ENCODE measurements around the gene RSPRY1.
A peak's percentile ranks its signal among the peaks of the same experiment; 100 is the strongest.

The RSPRY1 gene

DNA sequence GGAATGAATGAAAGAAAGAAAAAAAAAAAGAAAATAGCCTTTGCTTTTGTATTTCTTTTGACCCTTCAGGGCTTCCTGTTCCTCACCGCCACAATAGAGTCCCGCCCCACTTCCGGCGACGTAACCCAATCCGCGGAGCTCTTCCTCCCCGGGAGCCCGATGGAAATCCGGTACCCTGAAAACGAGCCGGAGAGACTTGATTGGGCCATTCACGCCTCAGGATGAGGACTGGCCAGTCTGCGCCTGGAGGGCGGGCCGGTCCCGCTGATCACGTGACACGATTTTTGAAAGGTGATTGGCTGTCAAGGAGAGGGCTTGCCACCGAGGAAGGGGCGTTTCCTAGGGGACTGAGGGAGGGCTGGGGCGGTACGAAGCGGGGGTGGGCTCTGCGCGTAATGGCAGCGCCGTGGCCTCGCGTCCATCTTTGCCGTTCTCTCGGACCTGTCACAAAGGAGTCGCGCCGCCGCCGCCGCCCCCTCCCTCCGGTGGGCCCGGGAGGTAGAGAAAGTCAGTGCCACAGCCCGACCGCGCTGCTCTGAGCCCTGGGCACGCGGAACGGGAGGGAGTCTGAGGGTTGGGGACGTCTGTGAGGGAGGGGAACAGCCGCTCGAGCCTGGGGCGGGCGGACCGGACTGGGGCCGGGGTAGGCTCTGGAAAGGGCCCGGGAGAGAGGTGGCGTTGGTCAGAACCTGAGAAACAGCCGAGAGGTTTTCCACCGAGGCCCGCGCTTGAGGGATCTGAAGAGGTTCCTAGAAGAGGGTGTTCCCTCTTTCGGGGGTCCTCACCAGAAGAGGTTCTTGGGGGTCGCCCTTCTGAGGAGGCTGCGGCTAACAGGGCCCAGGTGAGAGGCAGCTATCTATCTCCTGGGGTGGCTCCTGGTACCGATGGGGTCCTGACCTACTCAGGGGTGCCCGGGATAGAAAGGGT is at the start of gene RSPRY1, which contains the start of gene PSME3IP1:
Gene RSPRY1, plus strand, starts transcription at position 385 of the 927 bp plus-strand sequence. CDS start 18,330 bp downstream, outside the sequence.
Gene PSME3IP1, minus strand, starts transcription at position 95 of the 927 bp plus-strand sequence. CDS start 12,185 bp downstream, outside the sequence.
- H3K27ac Mint-ChIP-seq, result peak within 1 kb of the TSS; percentile 92
- H3K9me3 Mint-ChIP-seq, result no peaks in the 10 kb centered on the region
- DNase-seq (ENCODE audit: low spot score), result peak; percentile 99
- no peaks in the 10 kb centered on the region for H3K27me3 Mint-ChIP-seq (ENCODE audit: low read depth)
- peaks cover 34% of the 10 kb centered on the region for H3K4me1 Mint-ChIP-seq (ENCODE audit: low read depth)
- H3K4me3 Mint-ChIP-seq, result peak within 1 kb of the TSS; percentile 99
- H3K36me3 Mint-ChIP-seq (ENCODE audit: low read depth), result peaks cover 12% of the 10 kb centered on the region

DNA sequence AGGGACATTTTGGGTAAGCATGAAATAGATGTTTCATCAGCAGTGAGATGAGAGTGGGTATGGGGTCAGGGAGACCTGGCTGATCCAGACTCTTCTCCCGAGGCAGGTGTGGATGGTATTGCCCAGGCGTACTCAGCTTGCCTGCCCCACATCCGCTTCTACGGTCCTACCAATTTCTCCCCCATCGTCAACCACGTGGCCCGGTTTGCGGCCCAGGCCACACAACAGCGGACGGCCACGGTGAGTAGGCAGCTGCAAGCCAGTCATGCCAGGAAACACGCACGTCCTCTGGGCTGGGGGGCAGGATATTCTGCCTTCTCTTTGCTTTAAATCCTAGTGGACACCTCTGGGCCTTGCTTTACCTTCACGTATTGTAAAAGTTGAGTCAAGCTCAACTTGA is 49.1 kb upstream of the RSPRY1 start:
- Mint-ChIP-seq H3K4me1 (ENCODE audit: low read depth) (peaks cover 25% of the 10 kb centered on the region), H3K27ac (peak overlapping the region; percentile 31), H3K4me3 (no peak overlapping the region), H3K36me3 (ENCODE audit: low read depth) (no peaks in the 10 kb centered on the region), H3K27me3 (ENCODE audit: low read depth) (no peaks in the 10 kb centered on the region), H3K9me3 (no peaks in the 10 kb centered on the region)
- DNase-seq (ENCODE audit: low spot score), result no peak

DNA sequence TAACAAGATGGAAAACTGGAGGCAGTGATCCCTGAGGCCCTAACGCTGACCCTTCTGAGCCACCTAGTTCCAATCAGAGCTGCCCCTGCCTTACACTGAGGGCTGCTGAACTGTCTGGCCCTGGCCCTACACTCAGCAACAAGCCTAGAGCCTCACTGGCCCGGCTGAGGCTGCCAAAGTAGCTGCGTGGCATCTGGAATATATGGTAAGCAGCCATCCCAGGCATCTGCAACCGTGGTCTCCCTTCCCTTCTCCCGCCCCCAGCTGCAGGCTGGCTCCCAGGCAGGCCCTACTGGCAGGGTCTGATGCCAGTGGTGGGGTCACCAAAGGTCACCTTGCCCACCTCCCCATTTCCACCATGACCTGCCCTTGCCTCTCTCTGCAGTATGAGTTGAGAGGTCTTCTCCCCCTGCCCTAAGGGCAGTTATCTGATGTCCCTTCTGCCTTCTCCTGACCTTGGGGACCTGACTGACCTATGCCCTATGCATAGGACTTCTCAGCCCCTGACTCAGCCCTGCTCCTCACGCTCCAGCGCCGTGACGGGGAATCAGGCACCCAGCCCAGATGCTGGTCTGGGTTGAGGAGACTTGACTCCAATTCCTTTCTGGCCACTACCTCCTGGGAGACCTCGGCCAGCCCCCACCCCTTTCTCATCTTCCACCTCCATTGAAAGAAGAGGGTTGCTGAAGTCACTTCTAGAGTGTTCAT is 48.4 kb upstream of the RSPRY1 start:
- Mint-ChIP-seq H3K27ac (peak overlapping the region; percentile 15), H3K27me3 (ENCODE audit: low read depth) (no peaks in the 10 kb centered on the region)

DNA sequence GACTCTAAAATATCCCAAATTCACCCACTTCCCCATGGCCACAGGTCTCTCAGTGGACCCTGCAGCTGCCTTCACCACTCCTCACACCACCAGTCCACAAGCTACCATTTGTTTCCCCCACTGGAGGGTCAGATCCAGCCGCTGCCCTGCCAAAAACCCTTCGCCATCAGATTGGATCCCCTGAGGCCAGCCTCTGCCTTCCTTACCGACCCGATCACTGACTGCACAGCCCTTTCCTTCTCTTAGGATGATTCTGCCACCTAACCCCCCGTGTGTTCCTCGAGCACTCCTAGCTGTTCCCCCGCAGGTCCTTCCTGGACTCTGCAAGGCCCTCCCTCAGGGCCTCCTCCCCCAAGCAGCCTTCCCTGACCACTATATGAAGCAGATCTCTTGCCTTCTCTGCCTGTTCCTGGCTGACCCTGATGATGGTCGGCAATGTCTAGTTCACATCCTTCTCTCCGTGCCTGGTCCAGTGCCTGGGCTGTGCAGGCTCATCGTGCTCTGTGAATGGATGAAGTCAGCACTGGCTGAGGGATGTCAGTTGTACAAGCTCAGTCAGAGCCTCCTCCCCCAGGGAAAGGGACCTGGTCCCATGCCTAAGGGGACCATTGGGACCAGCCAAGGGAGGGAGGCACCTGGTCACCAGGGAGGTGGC is 47.7 kb upstream of the RSPRY1 start:
- H3K4me3 Mint-ChIP-seq, result no peak overlapping the region
- peaks cover 32% of the 10 kb centered on the region for H3K4me1 Mint-ChIP-seq (ENCODE audit: low read depth)
- no peak for DNase-seq (ENCODE audit: low spot score)
- H3K27me3 Mint-ChIP-seq (ENCODE audit: low read depth), result no peaks in the 10 kb centered on the region
- no peaks in the 10 kb centered on the region for H3K9me3 Mint-ChIP-seq
- peak overlapping the region; percentile 15 for H3K27ac Mint-ChIP-seq
- H3K36me3 Mint-ChIP-seq (ENCODE audit: low read depth), result no peaks in the 10 kb centered on the region

More for the DNA sequence above, 48.4 kb upstream of the RSPRY1 start:
- Mint-ChIP-seq H3K36me3 (ENCODE audit: low read depth) (no peaks in the 10 kb centered on the region), H3K4me1 (ENCODE audit: low read depth) (peaks cover 32% of the 10 kb centered on the region), H3K9me3 (no peaks in the 10 kb centered on the region), H3K4me3 (no peak overlapping the region)
- no peak for DNase-seq (ENCODE audit: low spot score)

DNA sequence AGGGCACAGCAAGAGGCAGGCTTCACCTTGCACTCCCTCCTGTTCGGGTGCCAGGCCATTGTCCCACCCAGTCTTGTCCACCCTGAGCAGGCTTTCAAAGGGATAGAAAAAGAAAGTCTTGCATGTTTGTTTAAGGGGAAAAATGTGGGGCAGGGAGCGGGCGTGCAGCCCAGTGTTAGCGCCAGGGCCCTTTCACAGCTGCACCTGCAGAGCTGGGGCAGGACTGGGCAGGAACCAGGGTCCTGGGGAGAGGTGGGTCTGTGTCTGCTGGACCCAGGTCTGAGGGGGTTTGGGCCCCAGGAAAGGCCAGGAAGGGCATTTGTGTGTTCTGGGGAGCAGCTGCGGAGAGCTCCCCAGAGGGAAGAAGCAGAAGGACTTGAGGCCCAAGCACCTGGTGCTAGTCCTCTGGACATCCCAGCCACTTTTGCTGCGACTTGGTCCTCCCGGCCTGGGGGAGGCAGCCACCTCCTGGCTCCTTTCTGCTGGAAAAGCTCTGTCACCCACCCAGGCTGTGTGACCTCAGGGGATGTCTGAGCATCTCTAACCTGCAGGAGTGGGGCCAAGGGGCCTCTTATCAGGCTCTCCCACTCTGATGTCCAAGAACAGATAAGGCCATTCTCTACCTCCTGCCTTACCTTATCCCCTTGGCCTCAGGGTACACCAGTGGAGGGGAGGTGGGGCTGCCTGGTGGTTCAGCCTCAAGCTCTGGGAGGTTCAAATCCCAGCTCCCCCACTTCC is 45.0 kb upstream of the RSPRY1 start:
- no peak for DNase-seq (ENCODE audit: low spot score)
- H3K27ac Mint-ChIP-seq, result peak overlapping the region; percentile 20
- no peaks in the 10 kb centered on the region for H3K9me3 Mint-ChIP-seq
- H3K36me3 Mint-ChIP-seq (ENCODE audit: low read depth), result no peaks in the 10 kb centered on the region
- no peaks in the 10 kb centered on the region for H3K27me3 Mint-ChIP-seq (ENCODE audit: low read depth)
- peaks cover 16% of the 10 kb centered on the region for H3K4me1 Mint-ChIP-seq (ENCODE audit: low read depth)
- no peak overlapping the region for H3K4me3 Mint-ChIP-seq

DNA sequence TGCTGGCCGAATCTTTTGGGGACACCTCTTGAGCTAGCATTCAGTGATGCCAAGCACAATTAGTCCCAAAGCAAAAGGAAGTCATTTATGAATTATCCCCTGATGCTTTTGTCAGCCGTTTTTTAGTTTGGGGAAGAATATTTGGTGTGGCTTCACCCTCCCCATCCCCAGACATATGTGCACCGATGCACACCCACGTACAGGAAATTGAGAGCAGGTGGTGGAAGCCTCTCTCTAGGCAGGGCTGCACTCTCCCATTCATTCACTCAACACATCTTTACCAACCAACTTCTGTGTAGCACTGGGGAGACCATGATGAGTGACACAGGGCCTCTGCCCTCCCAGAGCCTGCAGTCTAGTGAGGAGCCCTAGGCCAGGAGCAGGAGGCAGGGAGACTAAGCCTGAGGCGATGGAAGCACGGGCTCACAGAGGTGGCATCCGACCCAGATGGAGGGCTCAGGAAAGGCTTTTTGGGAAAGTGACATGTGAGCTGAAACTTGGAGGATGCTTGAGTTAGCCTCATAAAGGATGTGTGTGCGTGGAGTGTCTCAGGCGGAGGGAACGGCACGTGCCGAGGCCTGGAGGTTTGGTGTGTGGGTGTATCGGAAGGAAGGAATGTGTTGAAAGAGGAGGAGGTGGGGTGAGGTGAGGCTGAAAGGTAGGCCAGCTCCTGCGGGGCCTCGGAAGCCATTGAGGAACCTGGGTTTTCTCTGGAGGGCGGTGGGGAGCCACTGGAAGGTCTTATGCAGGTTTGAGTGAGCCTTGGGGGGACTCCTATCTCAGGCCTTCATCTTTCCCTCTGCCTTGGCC is 44.1 kb upstream of the RSPRY1 start:
- peak; percentile 22 for DNase-seq (ENCODE audit: low spot score)
- no peaks in the 10 kb centered on the region for H3K9me3 Mint-ChIP-seq
- no peaks in the 10 kb centered on the region for H3K36me3 Mint-ChIP-seq (ENCODE audit: low read depth)
- no peaks in the 10 kb centered on the region for H3K27me3 Mint-ChIP-seq (ENCODE audit: low read depth)
- H3K4me3 Mint-ChIP-seq, result peak overlapping the region; percentile 32
- peak overlapping the region; percentile 55 for H3K27ac Mint-ChIP-seq
- H3K4me1 Mint-ChIP-seq (ENCODE audit: low read depth), result peaks cover 13% of the 10 kb centered on the region

DNA sequence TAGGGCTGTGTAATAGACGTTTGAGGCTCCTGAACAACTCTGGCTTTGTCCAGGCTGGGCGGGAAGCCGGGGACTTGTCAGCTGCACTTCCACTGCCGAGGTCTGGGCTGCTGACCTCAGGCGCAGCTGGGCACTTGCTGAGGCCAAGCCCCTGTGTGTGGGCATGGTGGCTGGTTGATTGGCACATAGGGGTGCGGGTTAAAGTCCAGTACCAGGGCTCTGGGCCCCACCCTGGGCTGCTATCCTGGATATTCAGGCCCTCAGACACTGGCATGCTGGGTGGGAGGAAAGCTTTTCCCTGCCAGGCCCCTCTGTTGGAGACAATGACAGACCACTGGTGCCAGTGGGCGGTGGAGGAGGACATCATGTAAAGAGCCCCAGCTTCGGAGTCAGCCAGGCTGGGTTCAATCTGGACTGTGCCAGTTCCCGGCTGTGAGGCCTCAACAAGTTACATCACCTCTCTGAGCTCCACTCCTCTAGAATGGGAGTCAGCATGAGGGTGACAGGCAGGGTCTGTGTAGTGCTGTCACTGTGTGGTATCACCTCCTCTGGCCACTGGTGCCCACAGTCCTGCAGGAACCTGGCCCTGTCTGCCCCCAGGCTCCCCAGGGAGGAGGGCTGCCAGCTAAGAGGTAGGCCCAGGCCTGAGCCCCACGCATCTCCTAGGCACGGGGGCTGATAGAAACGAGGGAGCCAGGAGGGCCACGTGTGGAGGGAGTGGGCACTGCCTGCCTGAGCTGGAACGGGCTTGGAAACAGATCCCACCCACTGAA is 42.8 kb upstream of the RSPRY1 start:
- H3K36me3 Mint-ChIP-seq (ENCODE audit: low read depth), result no peaks in the 10 kb centered on the region
- no peaks in the 10 kb centered on the region for H3K27me3 Mint-ChIP-seq (ENCODE audit: low read depth)
- DNase-seq (ENCODE audit: low spot score), result no peak
- H3K9me3 Mint-ChIP-seq, result no peaks in the 10 kb centered on the region
- H3K4me1 Mint-ChIP-seq (ENCODE audit: low read depth), result peaks cover 16% of the 10 kb centered on the region
- H3K27ac Mint-ChIP-seq, result no peak overlapping the region
- no peak overlapping the region for H3K4me3 Mint-ChIP-seq

DNA sequence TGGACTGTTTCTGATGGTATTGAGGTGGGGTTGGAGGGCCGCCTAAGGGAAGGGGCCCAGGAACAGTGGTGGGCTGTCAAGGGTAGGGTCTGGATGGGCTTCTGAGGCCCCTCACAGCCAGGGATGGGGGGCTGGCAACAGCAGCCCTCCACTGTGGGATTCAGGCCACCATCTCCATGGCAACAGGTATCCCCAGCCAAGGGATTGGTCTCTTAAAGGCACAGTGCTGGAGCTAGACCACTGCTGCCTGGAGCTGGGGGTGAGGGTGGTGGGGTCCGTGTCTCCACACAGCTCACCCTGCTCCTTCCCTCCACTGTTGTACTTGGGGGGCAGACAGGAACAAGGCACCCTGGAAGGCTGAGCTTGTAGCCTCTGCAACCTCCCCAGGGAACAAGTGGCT is 42.1 kb upstream of the RSPRY1 start:
- Mint-ChIP-seq H3K4me1 (ENCODE audit: low read depth) (peaks cover 16% of the 10 kb centered on the region), H3K27me3 (ENCODE audit: low read depth) (no peaks in the 10 kb centered on the region), H3K27ac (no peak overlapping the region), H3K36me3 (ENCODE audit: low read depth) (no peaks in the 10 kb centered on the region), H3K4me3 (no peak overlapping the region), H3K9me3 (no peaks in the 10 kb centered on the region)
- no peak for DNase-seq (ENCODE audit: low spot score)

DNA sequence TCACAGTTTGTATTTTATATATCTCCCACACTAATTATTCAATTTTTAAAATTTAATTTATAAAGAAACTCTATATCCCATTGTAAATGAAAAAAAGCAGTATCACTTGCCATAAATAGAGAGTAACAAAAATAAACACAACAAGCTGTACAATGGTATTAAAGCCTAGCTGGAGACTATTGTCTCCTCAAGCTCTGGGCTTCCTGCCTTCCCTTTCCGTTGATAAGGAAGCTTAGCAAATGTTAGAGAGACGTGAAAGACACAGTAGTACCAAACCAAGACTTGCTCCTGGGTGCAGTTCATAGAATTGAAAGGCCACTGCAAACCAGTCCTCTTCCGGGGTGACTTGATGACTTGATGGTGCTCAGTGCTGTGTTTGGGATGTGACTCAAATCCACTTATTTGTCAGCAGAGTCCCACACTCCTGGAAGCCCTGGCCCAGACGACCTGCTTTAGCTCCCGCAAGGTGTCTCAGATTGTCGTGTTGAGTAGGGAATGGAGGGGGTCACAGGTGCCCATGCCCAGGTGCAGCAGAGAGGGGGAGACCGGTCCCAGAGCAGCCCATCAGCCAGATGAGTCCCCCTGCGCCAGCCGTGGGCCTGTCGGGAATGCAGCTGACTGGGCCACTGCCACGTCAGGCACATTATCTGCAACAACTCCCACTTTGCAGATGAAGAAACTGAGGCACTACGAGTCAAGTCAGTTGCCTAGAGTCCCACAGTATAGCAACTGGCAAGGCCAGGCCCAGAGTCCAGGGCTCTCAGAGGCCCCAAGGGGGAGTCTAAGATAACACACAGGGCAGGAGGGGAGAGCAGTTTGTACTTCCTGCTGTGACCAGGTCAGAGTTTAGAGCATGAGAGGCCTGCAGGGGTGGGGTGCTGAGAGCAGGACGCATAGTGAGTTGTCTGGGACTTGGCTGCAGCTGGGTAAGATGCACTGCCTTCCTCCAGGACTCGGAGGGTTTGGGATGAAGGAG is 40.8 kb upstream of the RSPRY1 start:
- DNase-seq (ENCODE audit: low spot score), result no peak
- peak overlapping the region; percentile 26 for H3K27ac Mint-ChIP-seq
- H3K4me1 Mint-ChIP-seq (ENCODE audit: low read depth), result peaks cover 16% of the 10 kb centered on the region
- H3K36me3 Mint-ChIP-seq (ENCODE audit: low read depth), result no peaks in the 10 kb centered on the region
- H3K27me3 Mint-ChIP-seq (ENCODE audit: low read depth), result no peaks in the 10 kb centered on the region
- H3K9me3 Mint-ChIP-seq, result no peaks in the 10 kb centered on the region
- H3K4me3 Mint-ChIP-seq, result no peak overlapping the region

DNA sequence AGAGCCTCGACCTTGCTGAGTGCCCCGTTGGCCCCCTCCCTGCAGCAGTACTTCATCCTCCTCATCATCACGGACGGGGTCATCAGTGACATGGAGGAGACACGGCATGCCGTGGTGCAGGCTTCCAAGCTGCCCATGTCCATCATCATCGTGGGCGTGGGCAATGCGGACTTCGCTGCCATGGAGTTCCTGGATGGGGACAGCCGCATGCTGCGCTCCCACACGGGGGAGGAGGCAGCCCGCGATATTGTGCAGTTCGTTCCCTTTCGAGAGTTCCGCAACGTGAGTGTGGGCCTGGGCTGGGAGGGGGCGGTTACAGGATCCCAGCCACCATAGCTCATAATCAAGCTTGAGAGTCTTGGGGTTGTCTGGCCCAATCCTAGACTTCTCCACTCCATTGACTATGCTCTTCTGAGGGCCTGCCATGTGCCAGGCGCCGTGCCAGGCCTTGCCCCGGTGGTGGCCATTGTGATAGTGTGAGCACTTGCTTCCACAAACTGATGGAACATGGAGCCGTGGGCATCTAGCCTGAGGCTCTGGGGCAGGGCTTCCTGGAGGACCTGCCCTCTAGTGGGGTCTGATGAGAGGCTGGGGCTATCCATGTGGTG is 40.0 kb upstream of the RSPRY1 start:
- Mint-ChIP-seq H3K9me3 (no peaks in the 10 kb centered on the region), H3K27me3 (ENCODE audit: low read depth) (no peaks in the 10 kb centered on the region), H3K4me1 (ENCODE audit: low read depth) (peaks cover 16% of the 10 kb centered on the region), H3K36me3 (ENCODE audit: low read depth) (no peaks in the 10 kb centered on the region), H3K4me3 (no peak overlapping the region), H3K27ac (no peak overlapping the region)
- DNase-seq (ENCODE audit: low spot score), result no peak

DNA sequence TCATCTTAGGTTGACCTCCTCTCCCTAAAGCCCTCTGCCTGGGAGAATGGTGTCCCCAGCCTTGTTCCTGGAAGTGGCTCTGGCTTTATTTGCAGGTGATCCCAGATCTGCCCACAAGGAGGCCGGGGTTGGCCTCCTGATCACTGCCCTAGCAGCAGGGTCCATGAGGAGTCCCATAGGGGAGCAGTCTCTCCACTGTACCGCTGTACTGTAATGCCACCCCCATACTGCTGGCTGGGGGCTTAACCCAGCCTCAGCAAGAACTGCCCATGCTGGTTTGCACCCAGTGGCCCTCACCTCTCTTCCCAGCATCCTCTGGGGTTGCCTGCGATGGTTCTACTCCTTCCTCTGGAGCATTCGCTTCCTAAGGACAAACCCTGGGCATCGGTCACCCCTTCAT is 39.4 kb upstream of the RSPRY1 start:
- peaks cover 12% of the 10 kb centered on the region for H3K4me1 Mint-ChIP-seq (ENCODE audit: low read depth)

More for the DNA sequence above, 39.4 kb upstream of the RSPRY1 start:
- Mint-ChIP-seq H3K4me3 (no peak overlapping the region), H3K36me3 (ENCODE audit: low read depth) (no peaks in the 10 kb centered on the region), H3K27me3 (ENCODE audit: low read depth) (no peaks in the 10 kb centered on the region), H3K9me3 (no peaks in the 10 kb centered on the region), H3K27ac (no peak overlapping the region)
- no peak for DNase-seq (ENCODE audit: low spot score)

All from T-helper 2 cell treated with Interferon-gamma antibody and Interleukin-4, amounts not matched to agents 5 μg/mL and 100 μg/mL, for 36 hours (primary cell).